H1 (cell line): ENCODE results near the gene HS6ST1. TPM values are rescaled to one million over a fixed set of nuclear protein-coding genes. Genes with fewer than 3 reads are reported as not detected.

Experiments
- CTCF ChIA-PET: fragments of 300-600 bp; sonication (Branson Sonifier 250); formaldehyde crosslinking; loops from one replicate; lab custom pipeline; 2021; ENCODE audit not compliant: partially characterized antibody; lab: Charles Lee
- POLR2A ChIA-PET: fragments of 300-600 bp; sonication (Branson Sonifier 250); formaldehyde crosslinking; loops from one replicate; lab custom pipeline; 2021; ENCODE audit warnings: inconsistent platforms; ENCODE audit not compliant: partially characterized antibody; lab: Charles Lee
- DNase-seq, 2 experiments: peaks; one replicate each; pipeline versions ENCODE4 v3.0.0 to v3.0.0-alpha.2; 2010 to 2022; ENCODE audit warnings: low spot score in 2 of 2, low read depth in 1 of 2, mixed read lengths in 1 of 2
- FAIRE-seq: peaks from 2 replicates; lab custom pipeline; 2011; peaks lifted over from hg19 to GRCh38; lab: Jason Lieb, UNC
- H2AFZ ChIP-seq: 2 replicates; pipeline ENCODE4 v1.8.1; 2012; ENCODE audit warnings: low read length, inconsistent platforms
- H2AK5ac ChIP-seq: 2 replicates; pipeline ENCODE4 v1.6.1; 2013; ENCODE audit warnings: low read depth, low read length
- H2BK120ac ChIP-seq: replicated peaks from 2 replicates; pipeline ENCODE3; 2013; ENCODE audit warnings: low read depth, low read length, inconsistent platforms
- H2BK12ac ChIP-seq: 2 replicates; pipeline ENCODE4 v1.6.1; 2013; ENCODE audit warnings: low read depth, low read length
- H2BK15ac ChIP-seq: 2 replicates; pipeline ENCODE4 v1.6.1; 2013; ENCODE audit warnings: low read length
- H2BK20ac ChIP-seq: 2 replicates; pipeline ENCODE4 v1.6.1; 2013; ENCODE audit warnings: low read length
- H2BK5ac ChIP-seq: 2 replicates; pipeline ENCODE4 v1.6.1; 2013; ENCODE audit warnings: low read depth, low read length
- H3K14ac ChIP-seq: 2 replicates; pipeline ENCODE4 v1.6.1; 2013; ENCODE audit warnings: inconsistent platforms; ENCODE audit not compliant: insufficient read length
- H3K18ac ChIP-seq: 2 replicates; pipeline ENCODE4 v1.6.1; 2013; ENCODE audit warnings: low read length; ENCODE audit errors: extremely low read depth
- H3K23ac ChIP-seq: 2 replicates; pipeline ENCODE4 v1.6.1; 2013; ENCODE audit warnings: inconsistent platforms; ENCODE audit not compliant: insufficient read length
- H3K23me2 ChIP-seq: 2 replicates; pipeline ENCODE4 v1.6.1; 2013; ENCODE audit warnings: low read depth, low read length
- H3K27ac ChIP-seq: 2 replicates; pipeline ENCODE4 v1.6.1; 2011; ENCODE audit warnings: low read depth, low read length, inconsistent platforms
- H3K27me3 ChIP-seq, 4 experiments: replicated peaks in 1 of 4; 1 replicate in 1 of 4; 2 replicates in 3 of 4; pipeline versions ENCODE4 v1.6.1 to v1.8.1; 2011 to 2013; ENCODE audit warnings: low read length in 3 of 4, mild to moderate bottlenecking in 3 of 4, inconsistent platforms in 2 of 4, mixed read lengths in 2 of 4, moderate library complexity in 1 of 4; ENCODE audit not compliant: control insufficient read depth in 3 of 4, insufficient read depth in 3 of 4; ENCODE audit errors: extremely low read depth in 1 of 4
- H3K36me3 ChIP-seq, 4 experiments: 2 replicates each; pipeline versions ENCODE4 v1.6.1 to v1.8.1; 2011 to 2013; ENCODE audit warnings: mild to moderate bottlenecking in 4 of 4, low read length in 3 of 4, moderate library complexity in 2 of 4, control low read depth in 1 of 4, inconsistent platforms in 1 of 4; ENCODE audit not compliant: insufficient read depth in 4 of 4, control insufficient read depth in 2 of 4
- H3K4ac ChIP-seq: replicated peaks from 2 replicates; pipeline ENCODE3; 2013; ENCODE audit warnings: low read length, low read depth, mixed read lengths, inconsistent platforms; ENCODE audit not compliant: insufficient read length
- H3K4me1 ChIP-seq, 4 experiments: replicated peaks in 1 of 4; 1 replicate in 1 of 4; 2 replicates in 3 of 4; pipeline versions ENCODE4 v1.6.1 to v1.8.1; 2011 to 2013; ENCODE audit warnings: low read length in 3 of 4, inconsistent platforms in 2 of 4, mixed read lengths in 1 of 4; ENCODE audit not compliant: insufficient read depth in 4 of 4, control insufficient read depth in 3 of 4
- H3K4me2 ChIP-seq, 2 experiments: 2 replicates each; pipeline versions ENCODE4 v1.6.1 to v1.8.1; 2011 to 2013; ENCODE audit warnings: low read depth in 2 of 2, low read length in 2 of 2, control low read depth in 1 of 2, inconsistent platforms in 1 of 2, mild to moderate bottlenecking in 1 of 2; ENCODE audit not compliant: insufficient read depth in 1 of 2
- H3K4me3 ChIP-seq, 4 experiments: fragments of 200-600, 300-600 bp in 1 of 4; sonication (generic), shearing (Covaris generic), sonication (Bioruptor Twin) in 1 of 4; 2 replicates each; pipeline versions ENCODE4 v1.5.1 to v1.8.1; 2011 to 2016; ENCODE audit warnings: low read length in 4 of 4, low read depth in 3 of 4, control low read depth in 2 of 4, inconsistent platforms in 2 of 4, mild to moderate bottlenecking in 2 of 4, mixed read lengths in 1 of 4, moderate library complexity in 1 of 4; ENCODE audit not compliant: insufficient read depth in 2 of 4; ENCODE audit errors: extremely low read depth in 1 of 4
- H3K56ac ChIP-seq: replicated peaks from 2 replicates; pipeline ENCODE3; 2013; ENCODE audit warnings: low read depth, mild to moderate bottlenecking, mixed read lengths, low read length, inconsistent platforms; ENCODE audit not compliant: insufficient read length
- H3K79me1 ChIP-seq: 2 replicates; pipeline ENCODE4 v1.6.1; 2013; ENCODE audit warnings: low read depth, low read length, control low read depth
- H3K79me2 ChIP-seq, 2 experiments: 2 replicates each; pipeline versions ENCODE4 v1.6.1 to v1.8.1; 2012 to 2013; ENCODE audit warnings: low read length in 2 of 2, mild to moderate bottlenecking in 2 of 2, inconsistent platforms in 1 of 2; ENCODE audit not compliant: insufficient read depth in 2 of 2, control insufficient read depth in 1 of 2
- H3K9ac ChIP-seq, 4 experiments: replicated peaks in 1 of 4; 1 replicate in 1 of 4; 2 replicates in 3 of 4; pipeline versions ENCODE4 v1.6.1 to v1.8.1; 2011 to 2013; ENCODE audit warnings: low read depth in 3 of 4, low read length in 3 of 4, control low read depth in 2 of 4, mild to moderate bottlenecking in 2 of 4, moderate library complexity in 2 of 4, inconsistent platforms in 1 of 4; ENCODE audit errors: extremely low read depth in 1 of 4
- H3K9me3 ChIP-seq, 2 experiments: 2 replicates each; pipeline versions ENCODE4 v1.6.1 to v1.8.1; 2012 to 2013; ENCODE audit warnings: mild to moderate bottlenecking in 2 of 2, moderate library complexity in 2 of 2, control low read depth in 1 of 2, inconsistent platforms in 1 of 2, low read depth in 1 of 2, low read length in 1 of 2, mixed read lengths in 1 of 2; ENCODE audit not compliant: insufficient read depth in 2 of 2
- H4K20me1 ChIP-seq, 2 experiments: replicated peaks in 1 of 2; 2 replicates each; pipeline versions ENCODE3 to v1.8.1; 2011 to 2013; ENCODE audit warnings: inconsistent platforms in 2 of 2, low read length in 2 of 2, mild to moderate bottlenecking in 1 of 2; ENCODE audit not compliant: insufficient read depth in 2 of 2, control insufficient read depth in 1 of 2
- H4K5ac ChIP-seq: 2 replicates; pipeline ENCODE4 v1.6.1; 2013; ENCODE audit warnings: low read length, low read depth, mixed read lengths, inconsistent platforms; ENCODE audit not compliant: insufficient read length
- H4K8ac ChIP-seq: 2 replicates; pipeline ENCODE4 v1.8.0; 2013; ENCODE audit warnings: mild to moderate bottlenecking, moderate library complexity, low read length, inconsistent platforms; ENCODE audit not compliant: insufficient read depth; ENCODE audit errors: extremely low read depth
- H4K91ac ChIP-seq: replicated peaks from 2 replicates; pipeline ENCODE3; 2013; ENCODE audit warnings: low read length, mixed read lengths, inconsistent platforms; ENCODE audit not compliant: insufficient read length
- EGR1 ChIP-seq: IDR thresholded peaks from 2 replicates; pipeline ENCODE4 v1.6.1; 2011; ENCODE audit warnings: low read depth, low read length, borderline replicate concordance
- GABPA ChIP-seq: IDR thresholded peaks from 2 replicates; pipeline ENCODE4 v1.6.1; 2011; ENCODE audit warnings: mild to moderate bottlenecking, low read length, moderate library complexity, borderline replicate concordance; ENCODE audit not compliant: insufficient read depth
- KDM1A ChIP-seq: fragments of 200-600, 300-600 bp; sonication (generic); IDR thresholded peaks from 2 replicates; pipeline ENCODE4 v1.7.1; 2016; ENCODE audit warnings: mild to moderate bottlenecking, low read length, borderline replicate concordance
- RBBP5 ChIP-seq: IDR thresholded peaks from 2 replicates; pipeline ENCODE4 v1.7.1; 2012; ENCODE audit warnings: low read depth, mild to moderate bottlenecking, inconsistent platforms, low read length, moderate library complexity, borderline replicate concordance
- TAF1 ChIP-seq: IDR thresholded peaks from 2 replicates; pipeline ENCODE4 v1.6.1; 2011; ENCODE audit warnings: mild to moderate bottlenecking, low read depth, low read length
- TCF12 ChIP-seq: IDR thresholded peaks from 2 replicates; pipeline ENCODE4 v1.6.1; 2011; ENCODE audit warnings: low read depth, mild to moderate bottlenecking, low read length
- TEAD4 ChIP-seq: IDR thresholded peaks from 2 replicates; pipeline ENCODE4 v1.6.1; 2012; ENCODE audit warnings: low read depth, low read length, inconsistent platforms, mixed read lengths
- WGBS, 2 experiments: shearing (Covaris generic) in 1 of 2; methylation state at CpG; one replicate each; pipeline versions ENCODE4 v1.1.6 to v1.1.7; 2013 to 2015; ENCODE audit warnings: low lambda C conversion rate in 2 of 2, mixed read lengths in 2 of 2, inconsistent platforms in 1 of 2, low coverage in 1 of 2, missing lambda C conversion rate in 1 of 2; ENCODE audit not compliant: insufficient replicate concordance in 2 of 2, insufficient coverage in 1 of 2, insufficient read length in 1 of 2; ENCODE audit errors: extremely low coverage in 1 of 2, missing lambda C conversion rate in 1 of 2; 5-methylcytosine and 5-hydroxymethylcytosine counted together
- long read RNA-seq, 2 experiments: library from RNA in 1 of 2; library from capped mRNA in 1 of 2; stranded (forward); transcript quantifications; one replicate each; pipeline ENCODE4 v2.0.0, GENCODE V29; 2021; ENCODE audit warnings: inconsistent platforms in 1 of 2
- polyA minus RNA-seq, 3 experiments: library from RNA; depleted of rRNA, polyadenylated mRNA; stranded (reverse); fragments of >200 nt; gene quantifications; 1 replicate in 2 of 3; 2 replicates in 1 of 3; pipeline ENCODE4 v1.2.3, GENCODE V29; 2011
- polyA plus RNA-seq, 7 experiments: library from polyadenylated mRNA; depleted of rRNA in 3 of 7; stranded (reverse) in 5 of 7; unstranded in 2 of 7; fragments of >200 nt in 5 of 7; fragments of 200-250 nt in 2 of 7; gene quantifications; 1 replicate in 5 of 7; 2 replicates in 1 of 7; 4 replicates in 1 of 7; pipeline versions ENCODE4 v1.2.1 to v1.2.3, GENCODE V29; 2011 to 2013; ENCODE audit warnings: missing spikeins in 2 of 7, mixed read lengths in 2 of 7
- total RNA-seq: library from RNA; stranded (reverse); fragmentation: NEBNext Ultra II Directional; extraction: Animal tissue kit (Norgen Biotek cat#: 25700); gene quantifications from 2 replicates; pipeline ENCODE4 v1.2.1, GENCODE V29; 2021

Gene HS6ST1, protein sequence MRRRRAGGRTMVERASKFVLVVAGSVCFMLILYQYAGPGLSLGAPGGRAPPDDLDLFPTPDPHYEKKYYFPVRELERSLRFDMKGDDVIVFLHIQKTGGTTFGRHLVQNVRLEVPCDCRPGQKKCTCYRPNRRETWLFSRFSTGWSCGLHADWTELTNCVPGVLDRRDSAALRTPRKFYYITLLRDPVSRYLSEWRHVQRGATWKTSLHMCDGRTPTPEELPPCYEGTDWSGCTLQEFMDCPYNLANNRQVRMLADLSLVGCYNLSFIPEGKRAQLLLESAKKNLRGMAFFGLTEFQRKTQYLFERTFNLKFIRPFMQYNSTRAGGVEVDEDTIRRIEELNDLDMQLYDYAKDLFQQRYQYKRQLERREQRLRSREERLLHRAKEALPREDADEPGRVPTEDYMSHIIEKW
- total RNA-seq (72.8 and 74.6 TPM in 2 replicates), polyA plus RNA-seq (2011; rRNA removed) (37.4 and 61.3 TPM in 2 replicates), polyA minus RNA-seq (2011; rRNA and poly(A)+ RNA removed) (26.9 and 34.9 TPM in 2 replicates)
- polyA plus RNA-seq (2011; cell fraction: cytosol; rRNA removed), result 37.9 TPM
- 51.0 TPM for polyA plus RNA-seq (2011; cell fraction: nucleus; rRNA removed)
- 44.2 to 60.1 TPM (median 56.3 TPM) in 4 replicates for polyA plus RNA-seq (2012, experiment 1 of 2)
- polyA plus RNA-seq (2012, experiment 2 of 2), result 57.3 TPM
- 41.0 TPM for polyA plus RNA-seq (2013, experiment 1 of 2)
- 45.1 TPM for polyA plus RNA-seq (2013, experiment 2 of 2)
- polyA minus RNA-seq (2011; cell fraction: cytosol; rRNA and poly(A)+ RNA removed), result 49.1 TPM
- 74.6 TPM for polyA minus RNA-seq (2011; cell fraction: nucleus; rRNA and poly(A)+ RNA removed)
- long read RNA-seq, experiment 1, transcript HS6ST1-201 (2 exons, 3,932 nt), result major isoform, 17 of 90 reads
- long read RNA-seq, experiment 1, partial matches to known transcripts, result 0 of 90 reads
- long read RNA-seq, experiment 1, other reads (novel, unspliced or antisense), result 73 of 90 reads
- long read RNA-seq, experiment 2, partial matches to known transcripts, result 0 of 14 reads
- long read RNA-seq, experiment 2, other reads (novel, unspliced or antisense), result 14 of 14 reads

GRCh38 chr2:128318776-128319464, at the start of gene HS6ST1:
HS6ST1 (minus strand) TSS chr2:128318868; CDS start chr2:128318563, 305 bp downstream.
- Histone ChIP-seq H3K14ac (no peak within 1 kb of the TSS), H2BK15ac (no peak within 1 kb of the TSS), H3K79me1 (peaks cover 26% of the 10 kb centered on the region), H2BK20ac (no peak within 1 kb of the TSS), H4K8ac (peak within 1 kb of the TSS; percentile 79; the same call in 1 of the 2 replicates), H3K4me2 (peak within 1 kb of the TSS; percentile 83 to 95), H3K27me3 (peaks cover 0 to 23% (median 16%) of the 10 kb centered on the region in 4 experiments; a peak in 5 of 7 replicates), H4K5ac (peak within 1 kb of the TSS; percentile 29), H2BK12ac (0 out of 2 replicates have a peak within 1 kb of the TSS, but pooled peaks have one; percentile 17), H3K4me3 (peak within 1 kb of the TSS; percentile 68 to 89 (median 84)), H3K23ac (no peak within 1 kb of the TSS), H4K91ac (peak within 1 kb of the TSS; percentile 29), H2AFZ (no peak within 1 kb of the TSS), H2BK5ac (peak within 1 kb of the TSS; percentile 71; the same call in 1 of the 2 replicates), H4K20me1 (peaks cover 29 to 36% of the 10 kb centered on the region in 2 experiments), H3K56ac (peak within 1 kb of the TSS; percentile 82), H3K79me2 (peaks cover 34 to 39% of the 10 kb centered on the region in 2 experiments), H2AK5ac (no peak within 1 kb of the TSS), H3K9me3 (no peaks in the 10 kb centered on the region), H3K27ac (no peak within 1 kb of the TSS), H3K4ac (no peak within 1 kb of the TSS), H3K4me1 (peaks cover 7 to 41% (median 31%) of the 10 kb centered on the region in 4 experiments), H3K18ac (peak within 1 kb of the TSS; percentile 78), H3K9ac (peak within 1 kb of the TSS in 3 of 4 experiments; percentile 51 to 73 (median 64); a peak in 5 of 7 replicates), H2BK120ac (no peak within 1 kb of the TSS), H3K36me3 (peaks cover 0 to 11% (median 0%) of the 10 kb centered on the region in 4 experiments; a peak in 2 of 8 replicates), H3K23me2 (peaks cover 21% of the 10 kb centered on the region; the same call in 1 of the 2 replicates)
- DNase-seq (peak in 1 of 2 experiments; percentile 95), FAIRE-seq (no peak)
- ChIA-PET CTCF (no interaction called here), POLR2A (no interaction called here)
- WGBS, 2 experiments, result 8% methylated on average over 5 of the region's 84 CpGs; no CpG with 5 or more reads in 1 of the 2 experiments
- TF ChIP-seq GABPA (no peak), RBBP5 (no peak), KDM1A (no peak), TCF12 (no peak), EGR1 (peak; percentile 49; the same call in 1 of the 2 replicates), TEAD4 (no peak), TAF1 (peak; percentile 75; the same call in 1 of the 2 replicates)
